ENCODE measurements around the gene MICAL2. TPM values are rescaled to one million over a fixed set of nuclear protein-coding genes. Genes with fewer than 3 reads are reported as not detected.

MICAL2 gene
- total RNA-seq, 2 experiments from 2014 or later, result not detected

DNA sequence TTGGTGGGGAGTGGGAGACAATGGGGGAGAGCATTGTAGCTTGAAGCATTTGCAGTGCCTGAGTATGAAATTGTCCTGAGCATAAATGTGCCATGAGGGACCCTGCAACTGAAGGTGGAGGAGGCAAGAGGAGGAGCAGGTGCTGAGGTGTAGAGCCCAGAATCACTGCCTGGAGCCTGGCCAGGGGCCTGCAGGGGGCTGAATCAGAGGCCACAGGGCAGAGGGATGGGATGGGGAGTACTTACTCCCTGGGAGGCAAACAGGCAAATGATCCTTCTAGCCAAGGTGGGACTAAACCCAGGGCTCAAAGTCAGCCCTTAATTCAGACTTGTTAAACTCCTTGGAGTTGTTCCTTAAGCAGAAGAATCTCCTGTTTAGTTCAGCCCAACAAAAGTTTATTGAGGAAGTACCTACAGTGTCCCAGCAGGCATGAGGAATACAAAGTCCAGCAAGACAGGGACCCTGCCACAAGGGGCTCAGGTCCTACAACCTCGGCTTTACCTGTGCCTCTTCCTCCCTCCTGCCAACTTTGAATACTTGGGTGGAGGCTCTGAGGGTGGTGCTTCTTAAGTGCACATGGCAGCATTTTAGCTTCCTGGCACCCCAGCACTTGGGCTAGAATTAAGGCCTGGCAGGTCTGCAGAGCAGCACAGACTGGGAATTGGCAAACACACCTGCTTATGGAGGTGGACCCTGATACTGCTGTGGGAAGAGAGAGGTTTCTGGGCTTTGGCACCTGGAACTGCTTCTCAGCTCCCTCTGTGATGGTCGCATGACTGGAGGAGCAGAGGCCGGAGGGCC lies 20.0 kb downstream of the MICAL2 start:
- BruUV-seq (replicated peaks), result no TSS peak
- no peaks in the 10 kb centered on the region for H3K79me2 ChIP-seq (ENCODE audit: insufficient read depth, low read depth, low read length)
- ChIA-PET POLR2A (no interaction called here), CTCF (ENCODE audit: unreplicated experiment) (no interaction called here)
- no peaks in the 10 kb centered on the region for H3K4me1 ChIP-seq (ENCODE audit: insufficient read depth, low read length, poor library complexity, severe bottlenecking)
- no peaks in the 10 kb centered on the region for H3K9me2 ChIP-seq (ENCODE audit: insufficient read depth, low read length)
- no peaks in the 10 kb centered on the region for H3K9me3 ChIP-seq (ENCODE audit: low read length)
- no peaks in the 10 kb centered on the region for H3K36me3 ChIP-seq (ENCODE audit: insufficient read depth, low read length)
- intact Hi-C loops (cut with micrococcal nuclease; ENCODE audit: unreplicated experiment), result no loop called here
- no peak overlapping the region for H3K27ac ChIP-seq (ENCODE audit: low read depth, low read length, poor library complexity, severe bottlenecking)
- no peak for DNase-seq (ENCODE audit: low spot score)
- H3K4me3 ChIP-seq (ENCODE audit: low read depth, low read length, poor library complexity, severe bottlenecking), result no peak overlapping the region
- no peak overlapping the region for H3K4me2 ChIP-seq (ENCODE audit: low read length)
- no peaks in the 10 kb centered on the region for H4K20me1 ChIP-seq (ENCODE audit: insufficient read depth, low read length)
- TF ChIP-seq, protein P1, sequence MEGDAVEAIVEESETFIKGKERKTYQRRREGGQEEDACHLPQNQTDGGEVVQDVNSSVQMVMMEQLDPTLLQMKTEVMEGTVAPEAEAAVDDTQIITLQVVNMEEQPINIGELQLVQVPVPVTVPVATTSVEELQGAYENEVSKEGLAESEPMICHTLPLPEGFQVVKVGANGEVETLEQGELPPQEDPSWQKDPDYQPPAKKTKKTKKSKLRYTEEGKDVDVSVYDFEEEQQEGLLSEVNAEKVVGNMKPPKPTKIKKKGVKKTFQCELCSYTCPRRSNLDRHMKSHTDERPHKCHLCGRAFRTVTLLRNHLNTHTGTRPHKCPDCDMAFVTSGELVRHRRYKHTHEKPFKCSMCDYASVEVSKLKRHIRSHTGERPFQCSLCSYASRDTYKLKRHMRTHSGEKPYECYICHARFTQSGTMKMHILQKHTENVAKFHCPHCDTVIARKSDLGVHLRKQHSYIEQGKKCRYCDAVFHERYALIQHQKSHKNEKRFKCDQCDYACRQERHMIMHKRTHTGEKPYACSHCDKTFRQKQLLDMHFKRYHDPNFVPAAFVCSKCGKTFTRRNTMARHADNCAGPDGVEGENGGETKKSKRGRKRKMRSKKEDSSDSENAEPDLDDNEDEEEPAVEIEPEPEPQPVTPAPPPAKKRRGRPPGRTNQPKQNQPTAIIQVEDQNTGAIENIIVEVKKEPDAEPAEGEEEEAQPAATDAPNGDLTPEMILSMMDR (conservative IDR thresholded peaks at IDR 0.05; ENCODE audit: low read length), result no peak
- no peak for TF ChIP-seq EZH2phosphoT487 (IDR thresholded peaks at IDR 0.05; ENCODE audit: borderline replicate concordance, low read depth, low read length)
- H2AFZ ChIP-seq (ENCODE audit: low read length), result no peak overlapping the region

DNA sequence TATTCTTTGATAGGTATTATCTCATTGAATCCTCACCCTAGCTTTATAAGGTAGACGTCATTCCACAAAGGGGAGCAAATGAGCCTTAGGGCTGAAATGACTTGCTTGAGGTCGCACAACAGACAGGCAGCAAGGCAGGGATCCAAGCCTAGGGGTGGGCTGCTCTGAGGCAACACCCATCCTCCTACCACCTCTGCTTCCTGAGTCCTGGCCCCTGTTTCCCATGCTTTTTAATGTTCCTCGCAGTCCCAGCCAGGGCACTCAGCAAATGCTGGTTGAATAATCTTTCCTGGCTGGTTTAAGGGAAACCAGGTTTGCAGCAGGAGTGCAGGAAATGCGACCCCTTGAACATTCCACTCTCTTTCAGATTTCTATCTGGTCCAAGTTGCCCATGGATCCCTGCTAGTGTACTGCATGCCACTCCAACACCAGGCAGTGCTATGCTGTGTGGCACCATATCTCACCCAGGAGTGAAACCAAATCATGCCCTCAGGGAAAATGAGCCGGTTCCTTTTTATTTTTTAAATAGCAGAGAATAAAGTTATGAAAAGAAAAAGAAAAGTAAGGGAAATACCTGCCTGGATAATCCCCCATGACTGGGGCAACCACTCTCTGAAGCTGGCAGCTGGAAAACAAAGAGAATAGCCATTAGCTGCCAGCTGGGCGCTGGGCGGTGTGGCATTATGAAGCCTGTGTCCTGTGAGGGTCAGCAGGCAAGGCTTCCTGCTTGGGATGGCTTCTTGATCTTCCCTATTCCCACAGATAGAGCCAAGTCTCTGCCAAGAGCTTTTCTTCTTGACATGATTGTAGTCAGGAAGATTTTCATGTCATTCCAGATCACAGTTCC lies 21.8 kb downstream of the MICAL2 start:
- no TSS peak for BruUV-seq (replicated peaks)
- TF ChIP-seq EZH2phosphoT487 (IDR thresholded peaks at IDR 0.05; ENCODE audit: borderline replicate concordance, low read depth, low read length), result no peak
- TF ChIP-seq, protein P1 (conservative IDR thresholded peaks at IDR 0.05; ENCODE audit: low read length), result no peak

More for the DNA sequence above, 21.8 kb downstream of the MICAL2 start:
- ChIA-PET CTCF (ENCODE audit: unreplicated experiment) (no interaction called here), POLR2A (no interaction called here)
- no peak overlapping the region for H3K27ac ChIP-seq (ENCODE audit: low read depth, low read length, poor library complexity, severe bottlenecking)
- no peaks in the 10 kb centered on the region for H3K36me3 ChIP-seq (ENCODE audit: insufficient read depth, low read length)
- no peak overlapping the region for H3K4me3 ChIP-seq (ENCODE audit: low read depth, low read length, poor library complexity, severe bottlenecking)
- DNase-seq (ENCODE audit: low spot score), result no peak
- H3K4me2 ChIP-seq (ENCODE audit: low read length), result no peak overlapping the region
- no peaks in the 10 kb centered on the region for H4K20me1 ChIP-seq (ENCODE audit: insufficient read depth, low read length)
- no peaks in the 10 kb centered on the region for H3K4me1 ChIP-seq (ENCODE audit: insufficient read depth, low read length, poor library complexity, severe bottlenecking)
- no peaks in the 10 kb centered on the region for H3K9me2 ChIP-seq (ENCODE audit: insufficient read depth, low read length)
- H3K79me2 ChIP-seq (ENCODE audit: insufficient read depth, low read depth, low read length), result no peaks in the 10 kb centered on the region
- no peak overlapping the region for H2AFZ ChIP-seq (ENCODE audit: low read length)
- intact Hi-C loops (cut with micrococcal nuclease; ENCODE audit: unreplicated experiment), result no loop called here
- no peaks in the 10 kb centered on the region for H3K9me3 ChIP-seq (ENCODE audit: low read length)

Measured in OCI-LY7 (cell line).